GM21825 (cell line): ENCODE measurements around the gene PRR33.

Experiments used
- ATAC-seq: cut with Tn5 transposase; IDR thresholded peaks from one replicate; pipeline ENCODE4 v1.9.1; 2021; ENCODE audit warnings: mild to moderate bottlenecking, moderate library complexity; ENCODE audit not compliant: unreplicated experiment

Gene PRR33

DNA sequence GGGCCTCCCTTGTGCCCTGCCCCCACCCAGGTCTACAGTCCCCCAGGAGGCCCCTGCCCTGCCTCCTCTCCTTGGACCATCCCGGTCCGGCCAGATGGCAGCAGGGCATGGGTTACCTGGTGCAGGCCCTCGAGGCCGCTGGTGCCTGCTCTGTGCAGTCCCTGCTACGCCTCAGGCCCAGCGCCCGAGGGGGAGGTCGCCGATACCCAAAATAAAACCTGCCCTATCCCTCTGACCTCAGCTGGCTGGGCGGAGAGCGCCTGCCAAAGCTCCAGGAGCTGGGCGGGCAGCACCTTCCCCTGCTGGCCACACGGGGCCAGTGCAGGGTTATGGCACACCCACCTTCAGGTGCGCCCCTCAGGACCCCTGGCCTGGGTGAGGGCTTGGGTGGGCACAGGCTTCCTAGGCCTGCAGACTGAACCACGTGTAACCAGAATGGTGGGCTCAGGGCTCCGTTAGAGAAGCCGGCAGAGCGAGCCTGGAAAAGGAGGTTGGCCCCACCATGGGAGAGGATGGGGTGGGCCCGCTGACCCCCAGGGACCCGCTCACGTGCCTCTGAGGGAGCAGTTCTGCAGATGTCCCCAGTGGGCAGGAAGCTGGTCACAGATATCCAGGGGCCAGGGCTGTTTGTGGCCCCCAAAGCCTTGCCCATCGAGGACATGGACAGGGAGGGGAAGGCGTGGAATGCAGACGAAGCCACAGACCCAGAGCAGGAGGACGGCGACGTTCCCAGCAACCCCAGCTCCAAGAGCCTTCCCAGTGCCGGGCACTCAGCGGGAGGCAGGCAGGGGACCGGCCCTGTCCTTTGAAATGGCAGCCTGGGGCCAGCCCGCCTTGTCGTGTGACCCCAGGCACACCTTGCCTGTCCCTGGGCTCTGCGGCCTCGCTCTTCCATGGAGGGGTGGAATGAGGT lies 26.1 kb upstream of the PRR33 start:
- ATAC-seq, result no peak

DNA sequence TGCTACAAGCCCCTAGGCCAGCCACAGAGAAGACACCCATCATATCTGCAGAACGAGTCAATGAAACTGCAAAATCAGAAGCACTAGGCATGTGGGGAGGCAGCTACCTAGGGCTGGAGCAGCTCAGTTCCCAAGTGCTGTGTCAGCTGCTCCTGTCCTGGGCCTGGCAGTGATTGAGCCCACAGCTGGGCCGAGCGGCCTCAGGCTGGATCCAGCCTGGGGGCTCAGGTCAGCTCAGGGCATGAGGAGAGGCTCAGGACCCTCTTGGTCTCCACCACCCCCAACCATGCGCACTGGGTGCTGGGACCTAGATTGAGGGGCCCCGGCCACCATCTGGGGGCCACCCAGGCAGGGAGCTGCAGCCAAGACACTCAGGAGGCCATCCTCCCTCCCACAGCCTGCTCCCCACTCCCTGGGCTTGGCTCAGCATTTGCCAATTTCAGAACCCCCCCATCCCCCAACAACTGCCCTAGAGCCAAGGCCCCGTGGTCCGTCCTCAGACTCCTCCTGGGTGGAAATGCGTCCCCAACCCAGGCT lies 25.4 kb upstream of the PRR33 start:
- no peak for ATAC-seq

DNA sequence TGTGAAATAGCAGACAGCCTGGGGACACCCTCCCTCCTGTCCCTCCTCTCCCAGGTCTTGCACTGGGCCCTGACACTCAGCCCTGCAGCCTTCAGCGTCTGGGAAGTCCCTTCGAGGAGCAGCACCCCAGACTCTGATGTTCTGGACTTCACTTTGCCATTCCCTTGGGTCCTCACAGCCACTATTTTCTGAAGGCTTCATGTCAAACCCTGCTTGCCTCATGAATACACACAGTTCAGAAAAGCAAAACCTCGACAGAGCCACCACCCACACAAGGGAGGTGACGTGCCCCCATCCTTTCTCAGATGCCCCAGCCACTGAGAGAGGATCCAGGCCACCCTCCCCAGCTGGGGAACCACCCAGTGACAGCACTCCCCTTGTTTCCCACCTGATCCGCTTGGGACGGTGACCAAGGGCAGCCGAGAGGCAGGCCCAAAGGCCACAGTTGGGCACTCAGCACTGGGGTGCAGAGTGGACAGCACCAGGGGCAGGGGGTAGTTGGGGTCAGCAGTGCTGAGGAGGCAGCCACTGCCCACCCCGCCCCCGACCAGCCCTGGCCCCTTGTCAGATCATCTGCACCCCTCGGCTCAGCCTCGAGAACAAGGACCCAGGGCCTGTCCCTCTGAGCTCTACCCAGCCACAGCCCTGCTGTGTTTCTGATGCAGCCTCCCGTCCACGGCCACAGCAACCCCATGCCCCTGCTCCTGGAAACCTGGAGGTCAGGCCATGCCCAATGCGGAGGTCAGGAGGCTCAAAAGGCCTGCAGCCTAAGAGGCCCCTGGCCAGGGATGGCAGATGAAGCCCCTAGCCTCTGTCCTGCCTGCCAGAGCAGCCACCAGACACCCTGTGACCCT lies 24.7 kb upstream of the PRR33 start:
- ATAC-seq, result no peak

DNA sequence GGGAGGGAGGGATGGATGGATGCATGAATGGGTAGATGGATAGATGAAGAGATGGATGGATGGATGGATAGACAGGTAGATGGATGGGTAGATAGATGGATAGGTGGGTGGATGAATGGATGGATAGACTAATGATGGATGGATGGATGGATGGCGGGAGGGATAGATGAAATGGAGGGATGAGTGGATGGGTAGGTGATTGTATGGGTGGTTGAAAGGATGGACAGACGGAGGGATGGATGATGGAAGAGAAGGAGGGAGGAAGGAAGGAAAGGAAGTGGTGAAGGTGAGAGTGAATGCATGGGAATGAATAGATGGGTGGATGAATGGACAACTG lies 24.1 kb upstream of the PRR33 start:
- ATAC-seq, result no peak

DNA sequence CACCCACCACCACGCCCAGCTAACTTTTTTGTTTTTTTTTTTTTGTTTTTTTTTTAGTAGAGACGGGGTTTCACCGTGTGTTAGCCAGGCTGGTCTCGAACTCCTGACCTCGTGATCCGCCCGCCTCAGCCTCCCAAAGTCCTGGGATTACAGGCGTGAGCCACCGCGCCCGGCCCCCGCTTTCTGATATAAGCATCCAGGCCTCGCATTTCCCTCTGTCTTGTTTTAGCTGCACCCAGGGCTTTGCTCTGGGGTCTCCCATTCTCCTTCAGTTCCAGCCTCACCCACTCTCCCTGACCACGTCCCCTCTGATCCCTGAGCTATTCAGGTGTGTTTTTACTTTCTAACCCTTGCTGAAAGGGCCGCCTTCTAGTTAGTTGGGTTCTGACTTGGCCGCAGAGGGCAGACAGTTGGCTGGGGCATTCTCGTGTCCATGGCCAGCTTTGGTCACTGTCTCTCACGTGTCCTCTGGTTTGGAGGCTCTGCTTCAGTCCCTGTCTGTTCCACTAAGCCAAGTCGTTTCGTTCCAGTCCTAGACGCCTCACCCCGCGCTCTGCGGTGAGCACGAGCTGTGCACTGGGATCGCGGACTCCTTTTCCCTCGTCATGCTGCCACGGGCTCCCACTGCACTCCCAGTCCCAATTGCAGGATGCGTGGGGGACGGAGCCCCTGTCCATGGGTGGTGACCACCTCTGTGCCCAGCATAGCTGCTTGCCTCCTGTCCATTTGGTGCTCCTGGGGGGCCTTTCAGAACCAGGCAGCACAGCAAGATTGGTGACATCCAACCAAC lies 21.8 kb upstream of the PRR33 start:
- ATAC-seq, result no peak

DNA sequence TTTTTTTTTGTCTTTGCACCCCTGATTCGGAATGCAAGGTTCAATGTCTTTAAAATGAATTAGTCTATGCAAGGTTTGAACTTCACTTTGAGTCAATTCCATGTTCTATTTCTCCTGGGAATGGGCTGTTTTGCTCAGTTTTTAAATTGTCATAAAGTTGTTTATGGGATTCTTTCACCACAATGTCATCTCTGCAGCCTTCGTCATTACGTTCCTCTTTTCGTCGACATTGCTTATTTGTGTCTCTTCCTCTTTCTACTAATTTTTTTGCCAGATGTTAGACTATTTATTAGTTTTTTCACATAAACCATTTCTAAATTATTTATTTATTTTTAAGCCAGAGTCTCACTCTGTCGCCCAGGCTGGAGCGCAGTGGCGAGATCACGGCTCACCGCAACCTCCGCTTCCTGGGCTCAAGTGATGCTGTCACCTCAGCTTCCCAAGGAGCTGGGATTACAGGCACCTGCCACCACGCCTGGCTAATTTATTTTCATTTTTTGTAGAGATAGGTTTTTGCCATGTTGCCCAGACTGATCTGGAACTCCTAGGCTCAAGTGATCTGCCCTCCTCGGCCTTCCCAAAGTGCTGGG lies 20.7 kb upstream of the PRR33 start:
- no peak for ATAC-seq

DNA sequence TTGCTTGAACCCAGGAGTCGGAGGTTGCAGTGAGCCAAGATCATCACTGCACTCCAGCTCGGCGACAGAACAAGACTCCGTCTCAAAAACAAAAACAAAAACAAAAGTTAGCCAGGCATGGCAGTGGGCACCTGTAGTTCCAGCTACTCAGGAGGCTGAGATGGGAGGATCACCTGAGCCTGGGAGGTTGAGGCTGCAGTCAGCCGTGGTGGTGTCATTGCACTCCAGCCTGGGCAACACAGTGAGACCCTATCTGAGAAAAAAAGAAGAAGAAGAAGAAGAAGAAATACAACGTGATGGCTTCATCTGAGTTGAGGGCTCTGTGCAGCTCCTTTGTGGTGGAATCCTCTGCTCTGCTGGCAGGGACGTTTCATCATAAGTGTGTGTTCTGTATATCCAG lies 17.8 kb upstream of the PRR33 start:
- no peak for ATAC-seq

DNA sequence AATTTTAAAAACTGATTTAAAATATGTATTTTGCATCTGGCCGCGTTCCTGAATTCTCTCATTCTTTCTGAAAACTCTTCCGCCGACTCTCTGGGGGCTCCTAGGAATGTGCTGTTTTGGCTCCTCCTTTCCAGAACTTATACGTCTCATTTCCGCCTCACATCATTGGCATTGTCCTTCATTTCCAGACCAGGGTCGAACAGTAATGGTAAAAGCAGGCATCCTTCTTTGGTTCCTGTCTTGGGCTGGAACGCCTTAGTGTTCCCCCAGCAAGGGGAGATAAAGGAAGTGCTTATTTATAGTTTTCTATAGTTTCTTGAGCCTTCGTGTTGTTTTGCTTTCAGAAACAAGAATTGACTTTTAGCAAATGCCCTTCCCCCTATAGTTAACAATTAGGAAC lies 16.9 kb upstream of the PRR33 start:
- ATAC-seq, result no peak

DNA sequence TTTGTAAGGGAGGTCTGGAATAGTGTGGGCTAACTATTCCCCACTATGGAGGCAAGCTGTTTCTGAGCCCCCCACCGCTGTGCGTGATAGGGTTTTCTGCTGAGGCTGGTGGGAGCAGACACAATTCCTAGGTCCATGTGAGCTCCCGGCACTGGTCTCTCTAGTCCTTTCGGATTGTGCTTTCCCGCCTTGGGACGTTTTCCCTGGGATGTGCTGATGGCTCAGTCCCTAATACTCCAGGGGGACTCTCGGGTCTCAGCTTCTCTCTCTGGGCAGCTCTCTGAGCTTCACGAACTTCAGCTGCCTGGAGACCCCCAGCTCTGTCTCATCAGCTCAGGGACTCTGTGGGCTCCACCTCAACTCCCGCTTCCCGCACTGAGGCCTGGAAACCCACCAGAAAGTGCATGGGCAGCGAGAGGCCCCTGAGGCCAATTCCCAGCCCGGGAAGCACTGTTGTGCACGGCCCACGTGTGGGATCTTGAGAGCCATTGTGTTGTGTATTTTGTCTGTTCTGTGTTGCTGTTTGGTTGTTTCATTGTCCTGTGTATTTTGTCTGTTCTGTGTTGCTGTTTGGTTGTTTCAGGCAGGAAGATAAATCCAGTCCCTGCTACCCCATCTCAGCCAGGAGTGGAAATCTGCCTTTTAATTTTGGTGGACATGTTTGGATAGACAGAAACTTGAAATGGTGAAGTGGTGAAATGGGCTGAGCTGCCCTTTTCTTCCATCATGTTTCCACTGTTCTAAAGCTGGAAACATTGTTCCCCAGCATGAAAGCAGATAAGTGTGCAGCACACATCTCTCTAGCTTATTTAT lies 15.1 kb upstream of the PRR33 start:
- ATAC-seq, result no peak

DNA sequence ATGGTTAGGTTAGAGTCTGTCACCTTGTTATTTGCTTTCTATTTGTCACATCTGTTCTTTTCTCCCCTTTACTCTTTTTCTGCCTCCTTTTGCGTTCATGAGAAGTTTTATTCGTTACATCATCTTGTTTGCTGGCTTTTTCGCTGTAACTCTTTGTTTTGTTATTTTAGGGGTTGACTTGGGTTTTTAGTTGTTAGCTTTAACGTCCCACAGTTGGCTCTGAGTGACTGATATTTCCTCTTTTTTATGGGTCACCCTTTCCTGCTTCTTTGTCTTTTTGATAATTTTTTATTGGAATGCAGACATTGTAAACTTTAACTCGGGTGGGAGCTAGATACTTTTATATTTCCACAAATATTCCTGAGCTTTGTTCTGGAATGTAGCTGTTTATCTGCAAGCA lies 14.5 kb upstream of the PRR33 start:
- no peak for ATAC-seq

DNA sequence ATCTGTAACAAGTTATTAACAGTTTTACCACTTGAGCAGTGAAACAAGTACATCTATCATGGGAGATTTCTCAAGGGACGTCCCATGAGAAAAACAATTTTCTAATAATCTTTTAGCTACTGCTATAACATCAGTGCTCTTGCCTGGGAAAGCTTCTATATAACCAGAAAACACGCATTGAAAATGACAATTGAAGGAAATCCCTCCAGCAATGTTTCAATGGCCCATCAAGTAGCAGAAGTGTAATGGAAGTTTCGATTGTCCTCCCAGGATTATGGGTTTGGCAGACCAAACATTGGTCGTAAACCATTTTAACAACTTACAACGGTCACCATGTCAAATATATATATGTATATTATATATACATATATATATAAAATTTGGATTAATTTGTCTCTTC lies 8.0 kb upstream of the PRR33 start:
- ATAC-seq, result no peak

DNA sequence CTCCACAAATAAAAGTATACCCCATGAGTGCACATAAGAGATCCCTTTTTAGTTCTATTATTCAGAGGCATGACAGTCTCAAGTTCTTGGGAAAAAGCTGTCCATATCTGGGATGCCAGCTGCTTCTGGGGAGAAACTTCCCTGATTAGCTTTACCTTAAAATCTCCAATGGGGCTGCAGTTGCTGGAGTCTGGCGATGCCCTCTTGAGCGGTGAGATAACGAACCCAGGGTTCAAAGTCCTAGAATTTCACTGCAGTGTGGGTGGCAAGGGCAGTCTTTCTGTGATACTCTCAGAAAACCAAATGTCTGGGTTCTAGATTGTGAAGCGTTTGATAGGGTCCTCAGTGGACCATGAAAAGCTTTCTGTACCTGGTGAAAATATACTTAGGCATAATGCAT lies 7.4 kb upstream of the PRR33 start:
- no peak for ATAC-seq

DNA sequence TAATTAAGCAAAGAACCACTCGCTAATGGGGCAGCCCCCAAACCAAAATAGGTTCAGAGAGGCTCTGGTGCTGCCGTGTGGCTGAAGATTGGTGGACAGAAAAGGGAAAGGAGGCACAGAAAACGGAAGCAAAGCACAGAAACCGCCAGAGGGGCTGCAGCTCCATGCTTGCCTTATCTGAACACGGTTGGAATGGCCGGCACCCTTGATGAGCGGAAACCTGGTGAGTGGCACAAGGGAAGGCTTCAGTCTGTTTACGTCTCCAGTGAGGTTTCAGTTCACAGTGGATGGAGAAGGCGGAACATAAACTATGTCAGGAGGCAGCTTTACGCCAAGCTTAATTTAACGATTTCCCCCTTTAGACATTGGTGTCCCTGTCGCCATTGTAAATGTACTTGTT lies 5.2 kb upstream of the PRR33 start:
- no peak for ATAC-seq

DNA sequence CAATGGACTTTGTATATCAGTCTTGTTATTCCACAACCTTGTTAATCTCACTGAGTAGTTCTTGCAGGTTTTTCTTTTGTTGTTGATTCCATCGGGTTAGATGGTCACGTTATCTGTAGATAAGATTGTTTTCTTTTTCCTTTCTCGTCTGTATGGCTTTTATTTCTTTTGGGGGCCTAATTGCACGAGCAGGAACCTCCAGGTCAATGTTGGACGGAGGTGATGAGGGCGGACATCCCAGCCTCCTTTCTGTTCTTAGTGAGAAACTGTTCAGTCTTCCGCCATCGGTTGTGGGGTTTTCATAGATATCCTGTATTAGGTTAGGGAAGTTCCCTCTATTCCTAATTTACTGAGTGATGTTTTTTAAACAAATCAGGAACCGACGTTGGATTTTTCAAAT lies 4.8 kb upstream of the PRR33 start:
- no peak for ATAC-seq

DNA sequence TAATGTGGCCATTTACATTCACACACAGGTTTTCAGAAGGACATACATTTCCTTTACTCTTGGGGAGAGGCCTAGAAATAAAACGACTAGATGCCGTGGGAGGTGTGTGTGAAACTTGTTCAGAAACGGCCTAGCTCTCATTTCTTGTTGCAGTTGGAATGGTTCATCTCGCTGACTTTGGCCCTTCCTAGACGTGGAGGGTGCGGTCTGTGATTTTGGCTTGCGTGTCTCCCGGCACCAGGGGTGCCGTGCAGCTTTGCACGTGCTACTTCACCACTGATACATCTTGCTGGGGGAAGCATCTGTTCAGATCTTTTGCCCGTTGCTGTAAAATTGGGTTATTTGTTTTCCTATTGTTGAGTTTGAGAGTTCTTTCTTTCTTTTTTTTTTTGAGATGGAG lies 3.1 kb upstream of the PRR33 start:
- ATAC-seq, result no peak

DNA sequence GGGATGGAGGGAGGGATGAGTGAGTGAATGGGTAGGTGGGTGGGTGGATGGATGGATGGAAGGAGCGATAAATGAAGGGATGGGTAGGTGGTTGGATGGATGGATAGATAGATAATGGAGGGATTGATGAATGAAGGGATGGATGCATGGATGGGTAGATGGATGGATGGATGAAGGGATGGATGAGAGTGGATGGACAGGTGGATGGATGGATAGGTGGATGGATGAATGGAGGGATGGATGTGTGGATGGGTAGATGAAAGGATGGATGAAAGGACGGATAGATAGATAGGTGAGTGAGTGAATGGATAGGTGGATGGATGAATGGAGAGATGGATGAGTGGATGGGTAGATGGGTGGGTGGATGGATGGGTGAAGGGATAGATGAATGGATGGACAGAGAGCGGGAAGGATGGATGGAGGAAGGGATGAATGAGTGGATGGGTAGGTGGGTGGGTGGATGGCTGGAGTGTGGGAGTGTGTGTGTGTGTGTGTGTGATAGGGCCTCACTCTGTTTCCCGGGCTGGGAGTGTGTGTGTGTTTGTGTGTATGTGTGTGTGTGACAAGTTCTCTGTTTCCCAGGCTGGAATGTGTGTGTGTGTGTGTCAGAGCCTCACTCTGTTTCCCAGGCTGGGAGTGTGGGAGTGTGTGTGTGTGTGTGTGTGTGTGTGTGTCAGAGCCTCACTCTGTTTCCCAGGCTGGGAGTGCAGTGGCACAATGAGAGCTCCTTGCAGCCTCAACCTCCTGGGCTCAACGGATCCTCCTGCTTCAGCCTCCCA lies 2.1 kb upstream of the PRR33 start:
- ATAC-seq, result no peak

DNA sequence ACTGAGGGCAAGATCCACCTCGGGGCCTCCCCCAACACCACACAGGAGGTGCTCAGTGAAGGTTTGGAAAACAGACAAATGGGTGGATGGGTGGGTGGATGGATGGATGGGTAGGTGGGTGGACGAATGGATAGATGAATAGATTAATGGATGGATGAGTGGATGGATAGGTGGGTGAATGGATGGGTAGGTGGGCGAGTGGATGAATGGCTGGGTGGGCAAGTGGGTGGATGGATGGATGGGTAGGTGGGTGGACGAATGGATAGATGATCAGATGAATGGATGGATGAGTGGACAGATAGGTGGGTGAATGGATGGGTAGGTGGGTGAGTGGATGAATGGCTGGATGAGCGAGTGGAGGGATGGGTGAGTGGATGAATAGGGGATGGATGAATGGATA lies 863 bp upstream of the PRR33 start:
- no peak for ATAC-seq

DNA sequence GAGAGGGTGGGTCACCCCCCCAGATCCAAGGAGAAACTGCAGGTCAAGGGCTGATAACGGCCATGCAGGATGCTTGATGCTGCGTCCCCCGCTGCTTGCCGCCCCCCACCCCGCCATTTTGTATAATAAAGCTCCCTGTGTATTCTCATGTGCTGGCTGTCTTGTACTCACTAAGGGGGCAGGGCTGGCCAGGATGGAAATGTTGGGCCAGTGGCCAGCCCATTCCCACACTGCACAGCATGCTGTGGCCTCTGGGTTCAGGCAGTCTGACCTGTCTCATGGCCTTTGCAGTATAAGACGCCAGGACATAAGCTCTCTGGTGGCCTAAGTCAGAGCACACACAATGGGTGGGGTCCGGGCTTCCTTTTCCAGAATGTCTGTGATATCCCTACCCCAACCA lies 421 bp upstream of the PRR33 start:
- no peak for ATAC-seq
